Measurements from ENCODE around the gene FBXO24. TPM values are rescaled to one million over a fixed set of nuclear protein-coding genes. Genes with fewer than 3 reads are reported as not detected.

Gene FBXO24
- polyA plus RNA-seq, 1 donor (not counting 4 experiments of a cell fraction or from before 2014, with no cell fraction given): 0.22 TPM

DNA sequence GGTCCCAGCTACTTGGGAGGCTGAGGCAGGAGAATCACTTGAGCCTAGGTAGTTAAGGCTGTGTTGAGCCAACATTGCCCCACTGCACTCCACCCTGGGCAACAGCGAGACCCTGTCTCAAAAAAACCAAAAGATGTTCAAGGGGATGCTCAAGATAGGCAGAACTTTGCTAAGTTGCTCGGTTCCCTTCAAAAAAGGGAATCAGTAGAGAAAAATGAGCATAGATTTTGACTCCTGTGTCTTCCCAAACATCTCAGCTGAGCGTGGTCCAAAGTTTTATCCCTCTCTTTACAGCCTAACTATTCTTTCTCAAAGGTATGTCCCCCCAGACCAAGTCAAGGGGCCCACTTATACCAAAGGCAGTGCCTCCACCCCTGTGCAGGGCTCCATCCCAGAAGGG, 33.1 kb upstream of the FBXO24 start:
- H3K9me1 ChIP-seq (ENCODE audit: control insufficient read depth, extremely low read depth, insufficient read depth, low read length): no peaks in the 10 kb centered on the region
- no peaks in the 10 kb centered on the region for H3K27me3 ChIP-seq (ENCODE audit: control insufficient read depth, extremely low read depth, insufficient read depth, low read length)
- H3K9ac ChIP-seq (ENCODE audit: control insufficient read depth, extremely low read depth, insufficient read depth, low read length): no peak overlapping the region
- dilution Hi-C loops (cut with MboI; ENCODE audit: extremely low pct_ligation_motif_present, low sequenced_read_pairs): no loop called here
- no peaks in the 10 kb centered on the region for H3K79me2 ChIP-seq (ENCODE audit: control insufficient read depth, insufficient read depth, low read length)
- FAIRE-seq (no peak), DNase-seq (ENCODE audit: low read depth, low spot score) (no peak)
- TF ChIP-seq EZH2 (IDR thresholded peaks at IDR 0.05; ENCODE audit: low read length): no peak
- TF ChIP-seq, protein P1, sequence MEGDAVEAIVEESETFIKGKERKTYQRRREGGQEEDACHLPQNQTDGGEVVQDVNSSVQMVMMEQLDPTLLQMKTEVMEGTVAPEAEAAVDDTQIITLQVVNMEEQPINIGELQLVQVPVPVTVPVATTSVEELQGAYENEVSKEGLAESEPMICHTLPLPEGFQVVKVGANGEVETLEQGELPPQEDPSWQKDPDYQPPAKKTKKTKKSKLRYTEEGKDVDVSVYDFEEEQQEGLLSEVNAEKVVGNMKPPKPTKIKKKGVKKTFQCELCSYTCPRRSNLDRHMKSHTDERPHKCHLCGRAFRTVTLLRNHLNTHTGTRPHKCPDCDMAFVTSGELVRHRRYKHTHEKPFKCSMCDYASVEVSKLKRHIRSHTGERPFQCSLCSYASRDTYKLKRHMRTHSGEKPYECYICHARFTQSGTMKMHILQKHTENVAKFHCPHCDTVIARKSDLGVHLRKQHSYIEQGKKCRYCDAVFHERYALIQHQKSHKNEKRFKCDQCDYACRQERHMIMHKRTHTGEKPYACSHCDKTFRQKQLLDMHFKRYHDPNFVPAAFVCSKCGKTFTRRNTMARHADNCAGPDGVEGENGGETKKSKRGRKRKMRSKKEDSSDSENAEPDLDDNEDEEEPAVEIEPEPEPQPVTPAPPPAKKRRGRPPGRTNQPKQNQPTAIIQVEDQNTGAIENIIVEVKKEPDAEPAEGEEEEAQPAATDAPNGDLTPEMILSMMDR (optimal IDR thresholded peaks at IDR 0.05 in 1 of 3, IDR thresholded peaks at IDR 0.05 in 1 of 3, conservative IDR thresholded peaks at IDR 0.05 in 1 of 3; ENCODE audit: extremely low read depth in 1 of 3, insufficient read depth in 2 of 3, low read length in 3 of 3): no peak
- H3K4me1 ChIP-seq (ENCODE audit: control insufficient read depth, extremely low read depth, insufficient read depth, low read length): no peaks in the 10 kb centered on the region
- no peak overlapping the region for H3K27ac ChIP-seq (ENCODE audit: control insufficient read depth, insufficient read depth, low read length)
- H3K4me2 ChIP-seq (ENCODE audit: control insufficient read depth, extremely low read depth, insufficient read depth, low read depth, low read length): no peak overlapping the region
- peaks cover 0 to 7% of the 10 kb centered on the region in 2 experiments for H3K36me3 ChIP-seq (ENCODE audit: control insufficient read depth in 2 of 2, extremely low read depth in 1 of 2, insufficient read depth in 2 of 2, low read length in 2 of 2)
- no peaks in the 10 kb centered on the region for H3K9me3 ChIP-seq (ENCODE audit: control insufficient read depth, low read depth, low read length)
- no peaks in the 10 kb centered on the region for H4K20me1 ChIP-seq (ENCODE audit: control insufficient read depth, extremely low read depth, insufficient read depth, low read length)
- no peak overlapping the region for H2AFZ ChIP-seq (ENCODE audit: control insufficient read depth, low read length)
- no peak overlapping the region for H3K4me3 ChIP-seq (ENCODE audit: control insufficient read depth in 2 of 3, extremely low read depth in 1 of 3, insufficient read depth in 2 of 3, low read depth in 1 of 3, low read length in 3 of 3)

DNA sequence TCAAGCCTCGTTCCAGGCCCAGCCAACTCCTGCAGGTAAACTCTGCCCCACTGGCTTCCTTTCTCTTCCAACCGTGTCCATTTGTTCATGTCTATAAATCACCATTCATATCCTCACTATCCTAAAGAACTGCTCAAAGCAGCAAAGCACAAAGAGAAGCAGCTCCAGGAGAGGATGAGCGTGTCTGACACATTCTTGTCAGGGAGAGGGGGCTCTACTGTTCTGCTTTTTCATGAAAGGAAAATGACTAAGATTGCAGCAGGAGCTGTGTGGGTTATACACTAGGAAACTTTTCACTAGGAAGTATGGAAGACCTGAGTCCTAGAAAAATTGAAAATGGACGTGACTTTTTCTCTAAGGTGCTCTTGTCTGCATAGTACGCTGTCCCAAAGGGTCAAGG, 30.4 kb upstream of the FBXO24 start:
- Histone ChIP-seq H3K27ac (ENCODE audit: control insufficient read depth, insufficient read depth, low read length) (no peak overlapping the region), H3K27me3 (ENCODE audit: control insufficient read depth, extremely low read depth, insufficient read depth, low read length) (no peaks in the 10 kb centered on the region), H3K79me2 (ENCODE audit: control insufficient read depth, insufficient read depth, low read length) (no peaks in the 10 kb centered on the region), H3K9me1 (ENCODE audit: control insufficient read depth, extremely low read depth, insufficient read depth, low read length) (no peaks in the 10 kb centered on the region), H2AFZ (ENCODE audit: control insufficient read depth, low read length) (no peak overlapping the region), H4K20me1 (ENCODE audit: control insufficient read depth, extremely low read depth, insufficient read depth, low read length) (no peaks in the 10 kb centered on the region), H3K9ac (ENCODE audit: control insufficient read depth, extremely low read depth, insufficient read depth, low read length) (no peak overlapping the region), H3K36me3 (ENCODE audit: control insufficient read depth in 2 of 2, extremely low read depth in 1 of 2, insufficient read depth in 2 of 2, low read length in 2 of 2) (peaks cover 0 to 7% of the 10 kb centered on the region in 2 experiments), H3K4me1 (ENCODE audit: control insufficient read depth, extremely low read depth, insufficient read depth, low read length) (no peaks in the 10 kb centered on the region), H3K9me3 (ENCODE audit: control insufficient read depth, low read depth, low read length) (no peaks in the 10 kb centered on the region), H3K4me3 (ENCODE audit: control insufficient read depth in 2 of 3, extremely low read depth in 1 of 3, insufficient read depth in 2 of 3, low read depth in 1 of 3, low read length in 3 of 3) (no peak overlapping the region), H3K4me2 (ENCODE audit: control insufficient read depth, extremely low read depth, insufficient read depth, low read depth, low read length) (no peak overlapping the region)
- dilution Hi-C loops (cut with MboI; ENCODE audit: extremely low pct_ligation_motif_present, low sequenced_read_pairs): no loop called here
- no peak for DNase-seq (ENCODE audit: low read depth, low spot score)
- TF ChIP-seq, protein P1 (optimal IDR thresholded peaks at IDR 0.05 in 1 of 3, IDR thresholded peaks at IDR 0.05 in 1 of 3, conservative IDR thresholded peaks at IDR 0.05 in 1 of 3; ENCODE audit: extremely low read depth in 1 of 3, insufficient read depth in 2 of 3, low read length in 3 of 3): no peak
- no peak for TF ChIP-seq EZH2 (IDR thresholded peaks at IDR 0.05; ENCODE audit: low read length)
- no peak for FAIRE-seq
